HepG2 (cell line): ENCODE data around the gene SRRM3. TPM values are rescaled to one million over a fixed set of nuclear protein-coding genes. Genes with fewer than 3 reads are reported as not detected.
A peak's percentile ranks its signal among the peaks of the same experiment; 100 is the strongest.

Source experiments
- BCL6 ChIP-seq: IDR thresholded peaks from 2 replicates; pipeline ENCODE4 v1.6.1; 2016; ENCODE audit warnings: missing genetic modification reagents, missing compliant biosample characterization
- GLI4 ChIP-seq: sonication (generic); formaldehyde crosslinking; IDR thresholded peaks from 2 replicates; pipeline ENCODE4 v1.5.1; 2020; ENCODE audit warnings: missing genetic modification reagents, mild to moderate bottlenecking, moderate library complexity, borderline replicate concordance
- KAT7 ChIP-seq: IDR thresholded peaks from 2 replicates; pipeline ENCODE4 v1.6.1; 2018; ENCODE audit warnings: borderline replicate concordance, missing compliant biosample characterization
- KLF13 ChIP-seq: sonication (generic); formaldehyde crosslinking; IDR thresholded peaks from 2 replicates; pipeline ENCODE4 v1.4.0; 2020; ENCODE audit warnings: mild to moderate bottlenecking, missing genetic modification reagents
- MEIS2 ChIP-seq: sonication (generic); formaldehyde crosslinking; IDR thresholded peaks from 2 replicates; pipeline ENCODE4 v1.9.0; 2021; ENCODE audit warnings: mild to moderate bottlenecking, missing genetic modification reagents
- NFKB2 ChIP-seq: sonication (generic); formaldehyde crosslinking; IDR thresholded peaks from 2 replicates; pipeline ENCODE4 v1.4.0; 2020; ENCODE audit warnings: missing genetic modification reagents, borderline replicate concordance
- NRL ChIP-seq: sonication (generic); formaldehyde crosslinking; IDR thresholded peaks from 2 replicates; pipeline ENCODE4 v1.5.0; 2020; ENCODE audit warnings: missing genetic modification reagents, mild to moderate bottlenecking, moderate library complexity, borderline replicate concordance
- PLRG1 ChIP-seq: fragments of 450-650 bp; conservative IDR thresholded peaks from 2 replicates; pipeline ENCODE4 v1.6.1; 2016
- RCOR2 ChIP-seq: IDR thresholded peaks from 2 replicates; pipeline ENCODE4 v1.6.1; 2016; ENCODE audit warnings: missing biosample characterization, missing genetic modification reagents
- SALL1 ChIP-seq: sonication (generic); formaldehyde crosslinking; IDR thresholded peaks from 2 replicates; pipeline ENCODE4 v1.8.0; 2022; ENCODE audit warnings: mild to moderate bottlenecking, missing genetic modification reagents
- SNAI1 ChIP-seq: sonication (generic); formaldehyde crosslinking; IDR thresholded peaks from 2 replicates; pipeline ENCODE4 v1.5.0; 2020; ENCODE audit warnings: mild to moderate bottlenecking, missing genetic modification reagents, borderline replicate concordance
- TBX2 ChIP-seq: sonication (generic); formaldehyde crosslinking; IDR thresholded peaks from 2 replicates; pipeline ENCODE4 v1.5.0; 2020; ENCODE audit warnings: missing genetic modification reagents, mild to moderate bottlenecking, borderline replicate concordance
- ZIK1 ChIP-seq: sonication (generic); formaldehyde crosslinking; IDR thresholded peaks from 2 replicates; pipeline ENCODE4 v1.5.0; 2020; ENCODE audit warnings: mild to moderate bottlenecking, low read depth, missing genetic modification reagents, borderline replicate concordance
- ZMYM2 ChIP-seq: sonication (generic); formaldehyde crosslinking; IDR thresholded peaks from 2 replicates; pipeline ENCODE4 v1.8.0; 2022; ENCODE audit warnings: mild to moderate bottlenecking, missing genetic modification reagents
- ZNF205 ChIP-seq: IDR thresholded peaks from 2 replicates; pipeline ENCODE4 v1.6.1; 2018; ENCODE audit warnings: missing biosample characterization, missing genetic modification reagents
- ZNF550 ChIP-seq: sonication (generic); formaldehyde crosslinking; IDR thresholded peaks from 2 replicates; pipeline ENCODE4 v1.4.0; 2020; ENCODE audit warnings: mild to moderate bottlenecking, missing genetic modification reagents, borderline replicate concordance
- ZNF772 ChIP-seq: sonication (generic); formaldehyde crosslinking; IDR thresholded peaks from 2 replicates; pipeline ENCODE4 v1.5.0; 2020; ENCODE audit warnings: mild to moderate bottlenecking, missing genetic modification reagents
- polyA plus RNA-seq, 8 experiments: library from polyadenylated mRNA; depleted of rRNA in 3 of 8; stranded (reverse) in 7 of 8; unstranded in 1 of 8; fragments of >200 nt; fragmentation: Illumina TruSeq in 4 of 8; extraction: Trizol in 4 of 8; gene quantifications; 2 replicates each; pipeline versions ENCODE4 v1.2.1 to v1.2.3, GENCODE V29; 2011 to 2016; ENCODE audit warnings: low read depth in 4 of 8, missing spikeins in 1 of 8, mixed read lengths in 1 of 8; ENCODE audit not compliant: insufficient read depth in 1 of 8
- total RNA-seq, 5 experiments: library from RNA; depleted of rRNA; stranded (reverse); fragments of >200 nt; fragmentation: Illumina TruSeq; extraction: Trizol; gene quantifications; 2 replicates each; pipeline ENCODE4 v1.2.3, GENCODE V29; 2016; ENCODE audit warnings: low read depth in 1 of 5
- TF ChIP-seq, protein P1 (sequence below): sonication (generic); formaldehyde crosslinking; IDR thresholded peaks from 2 replicates; pipeline ENCODE4 v1.4.0; 2020; ENCODE audit warnings: missing genetic modification reagents
- TF ChIP-seq, protein P2 (sequence below): IDR thresholded peaks from 2 replicates; pipeline ENCODE4 v1.6.1; 2016; ENCODE audit warnings: mild to moderate bottlenecking
- TF ChIP-seq, protein P3 (sequence below): sonication (generic); formaldehyde crosslinking; IDR thresholded peaks from 2 replicates; pipeline ENCODE4 v1.8.0; 2022; ENCODE audit warnings: mild to moderate bottlenecking, missing genetic modification reagents, moderate library complexity
- TF ChIP-seq, protein P4 (sequence below): sonication (generic); formaldehyde crosslinking; conservative IDR thresholded peaks from 2 replicates; pipeline ENCODE4 v1.4.0; 2020; ENCODE audit warnings: mild to moderate bottlenecking, missing genetic modification reagents, moderate library complexity

SRRM3 gene
- total and polyA plus RNA-seq, 2 of the 13 experiments (the other 11 are each of a cell fraction or from before 2014, with no cell fraction given): 0.13 to 0.54 TPM

DNA sequence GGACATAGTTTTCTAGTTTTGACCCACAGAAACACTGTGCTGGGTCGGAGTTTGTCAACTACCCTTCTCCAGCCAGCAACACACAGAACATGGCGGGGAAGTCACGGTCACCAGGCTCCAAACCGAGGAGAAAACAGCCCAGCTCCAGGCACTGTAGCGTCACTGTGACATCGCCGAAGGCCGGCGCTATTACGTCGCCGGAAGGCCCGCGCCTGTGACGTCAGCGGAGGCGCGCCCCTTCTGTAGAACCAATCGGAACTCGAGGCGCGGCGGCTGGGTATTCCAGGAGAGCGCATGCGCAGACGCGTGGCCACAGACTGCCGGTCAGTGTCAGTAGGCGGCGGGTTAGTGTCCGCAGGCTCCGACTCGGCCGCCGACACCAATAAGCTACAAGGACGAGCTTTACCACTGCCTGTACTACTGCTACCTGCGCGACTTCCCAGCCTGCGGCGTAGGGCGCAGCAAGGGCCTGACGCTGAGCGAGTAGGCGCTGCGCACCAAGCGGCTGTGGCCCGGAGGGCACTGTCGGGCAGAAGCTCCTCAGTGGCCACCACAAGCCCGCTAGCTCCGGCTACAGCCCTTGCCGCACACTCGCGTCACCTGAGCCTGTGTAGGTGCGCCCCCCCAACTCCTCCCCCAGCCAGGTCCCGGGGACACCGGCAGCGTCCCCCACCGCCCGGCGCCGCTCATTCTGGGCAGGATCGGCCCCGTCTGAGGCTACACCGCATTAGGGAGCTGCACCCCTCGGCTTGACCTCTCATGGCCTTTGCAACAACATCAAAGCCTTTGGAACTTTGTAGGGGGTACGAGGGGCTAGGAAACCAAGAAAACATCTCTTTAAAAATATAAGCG is 35.1 kb upstream of the SRRM3 start (continued):
- TF ChIP-seq TBX2 (peak; percentile 82), NRL (peak; percentile 52), SNAI1 (CRISPR knock-in tag) (peak; percentile 63; the same call in 1 of the 2 replicates), ZNF205 (0 out of 2 replicates have a peak, but pooled peaks have one; percentile 18), NFKB2 (CRISPR knock-in tag) (peak; percentile 70; the same call in 1 of the 2 replicates), SALL1 (CRISPR knock-in tag) (peak; percentile 89), KAT7 (CRISPR knock-in tag) (0 out of 2 replicates have a peak, but pooled peaks have one; percentile 74), RCOR2 (CRISPR knock-in tag) (peak; percentile 49; the same call in 1 of the 2 replicates), MEIS2 (CRISPR knock-in tag) (0 out of 2 replicates have a peak, but pooled peaks have one; percentile 64), PLRG1 (no peak), ZNF550 (no peak), KLF13 (no peak), ZNF772 (peak; percentile 73), ZMYM2 (peak; percentile 82; the same call in 1 of the 2 replicates), GLI4 (CRISPR knock-in tag) (no peak), ZIK1 (CRISPR knock-in tag) (peak; percentile 50; the same call in 1 of the 2 replicates), BCL6 (CRISPR knock-in tag) (no peak)
- TF ChIP-seq, protein P1, sequence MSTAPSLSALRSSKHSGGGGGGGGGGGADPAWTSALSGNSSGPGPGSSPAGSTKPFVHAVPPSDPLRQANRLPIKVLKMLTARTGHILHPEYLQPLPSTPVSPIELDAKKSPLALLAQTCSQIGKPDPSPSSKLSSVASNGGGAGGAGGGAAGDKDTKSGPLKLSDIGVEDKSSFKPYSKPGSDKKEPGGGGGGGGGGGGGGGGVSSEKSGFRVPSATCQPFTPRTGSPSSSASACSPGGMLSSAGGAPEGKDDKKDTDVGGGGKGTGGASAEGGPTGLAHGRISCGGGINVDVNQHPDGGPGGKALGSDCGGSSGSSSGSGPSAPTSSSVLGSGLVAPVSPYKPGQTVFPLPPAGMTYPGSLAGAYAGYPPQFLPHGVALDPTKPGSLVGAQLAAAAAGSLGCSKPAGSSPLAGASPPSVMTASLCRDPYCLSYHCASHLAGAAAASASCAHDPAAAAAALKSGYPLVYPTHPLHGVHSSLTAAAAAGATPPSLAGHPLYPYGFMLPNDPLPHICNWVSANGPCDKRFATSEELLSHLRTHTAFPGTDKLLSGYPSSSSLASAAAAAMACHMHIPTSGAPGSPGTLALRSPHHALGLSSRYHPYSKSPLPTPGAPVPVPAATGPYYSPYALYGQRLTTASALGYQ: peak; percentile 71; the same call in 1 of the 2 replicates
- TF ChIP-seq, protein P2, sequence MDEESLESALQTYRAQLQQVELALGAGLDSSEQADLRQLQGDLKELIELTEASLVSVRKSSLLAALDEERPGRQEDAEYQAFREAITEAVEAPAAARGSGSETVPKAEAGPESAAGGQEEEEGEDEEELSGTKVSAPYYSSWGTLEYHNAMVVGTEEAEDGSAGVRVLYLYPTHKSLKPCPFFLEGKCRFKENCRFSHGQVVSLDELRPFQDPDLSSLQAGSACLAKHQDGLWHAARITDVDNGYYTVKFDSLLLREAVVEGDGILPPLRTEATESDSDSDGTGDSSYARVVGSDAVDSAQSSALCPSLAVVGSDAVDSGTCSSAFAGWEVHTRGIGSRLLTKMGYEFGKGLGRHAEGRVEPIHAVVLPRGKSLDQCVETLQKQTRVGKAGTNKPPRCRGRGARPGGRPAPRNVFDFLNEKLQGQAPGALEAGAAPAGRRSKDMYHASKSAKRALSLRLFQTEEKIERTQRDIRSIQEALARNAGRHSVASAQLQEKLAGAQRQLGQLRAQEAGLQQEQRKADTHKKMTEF: peak; percentile 81
- TF ChIP-seq, protein P3, sequence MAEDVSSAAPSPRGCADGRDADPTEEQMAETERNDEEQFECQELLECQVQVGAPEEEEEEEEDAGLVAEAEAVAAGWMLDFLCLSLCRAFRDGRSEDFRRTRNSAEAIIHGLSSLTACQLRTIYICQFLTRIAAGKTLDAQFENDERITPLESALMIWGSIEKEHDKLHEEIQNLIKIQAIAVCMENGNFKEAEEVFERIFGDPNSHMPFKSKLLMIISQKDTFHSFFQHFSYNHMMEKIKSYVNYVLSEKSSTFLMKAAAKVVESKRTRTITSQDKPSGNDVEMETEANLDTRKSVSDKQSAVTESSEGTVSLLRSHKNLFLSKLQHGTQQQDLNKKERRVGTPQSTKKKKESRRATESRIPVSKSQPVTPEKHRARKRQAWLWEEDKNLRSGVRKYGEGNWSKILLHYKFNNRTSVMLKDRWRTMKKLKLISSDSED: no peak
- TF ChIP-seq, protein P4, sequence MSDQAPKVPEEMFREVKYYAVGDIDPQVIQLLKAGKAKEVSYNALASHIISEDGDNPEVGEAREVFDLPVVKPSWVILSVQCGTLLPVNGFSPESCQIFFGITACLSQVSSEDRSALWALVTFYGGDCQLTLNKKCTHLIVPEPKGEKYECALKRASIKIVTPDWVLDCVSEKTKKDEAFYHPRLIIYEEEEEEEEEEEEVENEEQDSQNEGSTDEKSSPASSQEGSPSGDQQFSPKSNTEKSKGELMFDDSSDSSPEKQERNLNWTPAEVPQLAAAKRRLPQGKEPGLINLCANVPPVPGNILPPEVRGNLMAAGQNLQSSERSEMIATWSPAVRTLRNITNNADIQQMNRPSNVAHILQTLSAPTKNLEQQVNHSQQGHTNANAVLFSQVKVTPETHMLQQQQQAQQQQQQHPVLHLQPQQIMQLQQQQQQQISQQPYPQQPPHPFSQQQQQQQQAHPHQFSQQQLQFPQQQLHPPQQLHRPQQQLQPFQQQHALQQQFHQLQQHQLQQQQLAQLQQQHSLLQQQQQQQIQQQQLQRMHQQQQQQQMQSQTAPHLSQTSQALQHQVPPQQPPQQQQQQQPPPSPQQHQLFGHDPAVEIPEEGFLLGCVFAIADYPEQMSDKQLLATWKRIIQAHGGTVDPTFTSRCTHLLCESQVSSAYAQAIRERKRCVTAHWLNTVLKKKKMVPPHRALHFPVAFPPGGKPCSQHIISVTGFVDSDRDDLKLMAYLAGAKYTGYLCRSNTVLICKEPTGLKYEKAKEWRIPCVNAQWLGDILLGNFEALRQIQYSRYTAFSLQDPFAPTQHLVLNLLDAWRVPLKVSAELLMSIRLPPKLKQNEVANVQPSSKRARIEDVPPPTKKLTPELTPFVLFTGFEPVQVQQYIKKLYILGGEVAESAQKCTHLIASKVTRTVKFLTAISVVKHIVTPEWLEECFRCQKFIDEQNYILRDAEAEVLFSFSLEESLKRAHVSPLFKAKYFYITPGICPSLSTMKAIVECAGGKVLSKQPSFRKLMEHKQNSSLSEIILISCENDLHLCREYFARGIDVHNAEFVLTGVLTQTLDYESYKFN (CRISPR knock-in tag): 0 out of 2 replicates have a peak, but pooled peaks have one; percentile 10
